GM04503 (cell line): Measurements from ENCODE around the gene NGDN.
A peak's percentile ranks its signal among the peaks of the same experiment; 100 is the strongest.

Experiments
- DNase-seq: peaks from one replicate; pipeline ENCODE4 v3.0.0-alpha.2; 2012; ENCODE audit warnings: low read depth

NGDN gene

GRCh38 chr14:23478109-23478759, 8.7 kb downstream of the NGDN start:
- no peak for DNase-seq

- DNase-seq = no peak
Observed at GRCh38 chr14:23481362-23481970, 12.0 kb downstream of the NGDN start.

- no peak for DNase-seq
Observed at GRCh38 chr14:23481979-23482822, 12.7 kb downstream of the NGDN start.

GRCh38 chr14:23482823-23483148, 13.3 kb downstream of the NGDN start:
- no peak for DNase-seq

- DNase-seq = no peak
Observed at GRCh38 chr14:23483236-23483854, 13.8 kb downstream of the NGDN start.

- DNase-seq = no peak
Observed at GRCh38 chr14:23485326-23485725, 15.8 kb downstream of the NGDN start.

- no peak for DNase-seq
Observed at GRCh38 chr14:23486036-23486435, 16.5 kb downstream of the NGDN start.

- no peak for DNase-seq
Observed at GRCh38 chr14:23487216-23487615, 17.7 kb downstream of the NGDN start.

GRCh38 chr14:23492618-23493272, 23.2 kb downstream of the NGDN start:
- DNase-seq = peak; percentile 19

- DNase-seq = no peak
Observed at GRCh38 chr14:23494223-23494622, 24.7 kb downstream of the NGDN start.

- no peak for DNase-seq
Observed at GRCh38 chr14:23512156-23512555, 42.7 kb downstream of the NGDN start.

- DNase-seq = no peak
Observed at GRCh38 chr14:23513005-23513817, 43.7 kb downstream of the NGDN start.

- DNase-seq = no peak
Observed at GRCh38 chr14:23513818-23514643, 44.5 kb downstream of the NGDN start.

GRCh38 chr14:23514644-23514957, 45.1 kb downstream of the NGDN start:
- no peak for DNase-seq

GRCh38 chr14:23517650-23518326, 48.3 kb downstream of the NGDN start:
- DNase-seq = no peak

GRCh38 chr14:23518709-23519108, 49.2 kb downstream of the NGDN start:
- no peak for DNase-seq

GRCh38 chr14:23520899-23521533, 51.5 kb downstream of the NGDN start:
- DNase-seq = no peak

GRCh38 chr14:23521785-23522640, 52.5 kb downstream of the NGDN start:
- no peak for DNase-seq
